ENCODE data around the gene GASK1B.

GRCh38 chr4:158200214-158200613, 27.4 kb upstream of the GASK1B start:
- TF ChIP-seq CTCF (IDR thresholded peaks at IDR 0.05; ENCODE audit: low read length) = no peak
- no peak for TF ChIP-seq EZH2 (IDR thresholded peaks at IDR 0.05; ENCODE audit: borderline replicate concordance, low read length)
